PFSK-1 (cell line): ENCODE results near the gene TMEM121B.

ENCODE experiments used
- FOXP2 ChIP-seq: optimal IDR thresholded peaks from 2 replicates; pipeline ENCODE3; 2011; ENCODE audit warnings: borderline replicate concordance, control low read depth, inconsistent platforms; ENCODE audit not compliant: insufficient read depth; ENCODE audit errors: extremely low read length, extremely low read depth
- POLR2AphosphoS5 ChIP-seq: IDR thresholded peaks from 2 replicates; pipeline ENCODE4 v1.6.1; 2012; ENCODE audit warnings: low read depth, mild to moderate bottlenecking, control low read depth, low read length, moderate library complexity
- REST ChIP-seq, 2 experiments: IDR thresholded peaks; 2 replicates each; pipeline versions ENCODE4 v1.6.1 to v1.8.0; 2011 to 2012; ENCODE audit warnings: low read depth in 2 of 2, low read length in 2 of 2, control low read depth in 1 of 2, inconsistent platforms in 1 of 2, mild to moderate bottlenecking in 1 of 2, moderate library complexity in 1 of 2; ENCODE audit not compliant: insufficient read depth in 1 of 2
- TAF1 ChIP-seq: IDR thresholded peaks from 2 replicates; pipeline ENCODE4 v1.6.1; 2012; ENCODE audit warnings: low read length, control low read depth, borderline replicate concordance; ENCODE audit not compliant: insufficient read depth

- no peak for TF ChIP-seq POLR2AphosphoS5
- peak in 1 of 2 experiments; percentile 48; a peak in 1 of 4 replicates for TF ChIP-seq REST (IDR thresholded peaks at IDR 0.05; ENCODE audit: insufficient read depth in 1 of 2, low read depth in 2 of 2, low read length in 2 of 2)
- TF ChIP-seq FOXP2: no peak
- TF ChIP-seq TAF1: no peak
These were observed 31.2 kb upstream of the TMEM121B start for GRCh38 chr22:17152340-17152739.
